Non-pigmented ciliary epithelial cell (primary cell): ENCODE measurements around the gene WDR48.
"Not testable (repeated sequence)": the region's sequence is repeated elsewhere in the genome, so short reads cannot be mapped to it uniquely, and the experiment has no call there.

Experiments used
- DNase-seq: peaks from one replicate; pipeline ENCODE4 v3.0.0-alpha.2; 2010; ENCODE audit warnings: low read depth

WDR48 gene

DNA sequence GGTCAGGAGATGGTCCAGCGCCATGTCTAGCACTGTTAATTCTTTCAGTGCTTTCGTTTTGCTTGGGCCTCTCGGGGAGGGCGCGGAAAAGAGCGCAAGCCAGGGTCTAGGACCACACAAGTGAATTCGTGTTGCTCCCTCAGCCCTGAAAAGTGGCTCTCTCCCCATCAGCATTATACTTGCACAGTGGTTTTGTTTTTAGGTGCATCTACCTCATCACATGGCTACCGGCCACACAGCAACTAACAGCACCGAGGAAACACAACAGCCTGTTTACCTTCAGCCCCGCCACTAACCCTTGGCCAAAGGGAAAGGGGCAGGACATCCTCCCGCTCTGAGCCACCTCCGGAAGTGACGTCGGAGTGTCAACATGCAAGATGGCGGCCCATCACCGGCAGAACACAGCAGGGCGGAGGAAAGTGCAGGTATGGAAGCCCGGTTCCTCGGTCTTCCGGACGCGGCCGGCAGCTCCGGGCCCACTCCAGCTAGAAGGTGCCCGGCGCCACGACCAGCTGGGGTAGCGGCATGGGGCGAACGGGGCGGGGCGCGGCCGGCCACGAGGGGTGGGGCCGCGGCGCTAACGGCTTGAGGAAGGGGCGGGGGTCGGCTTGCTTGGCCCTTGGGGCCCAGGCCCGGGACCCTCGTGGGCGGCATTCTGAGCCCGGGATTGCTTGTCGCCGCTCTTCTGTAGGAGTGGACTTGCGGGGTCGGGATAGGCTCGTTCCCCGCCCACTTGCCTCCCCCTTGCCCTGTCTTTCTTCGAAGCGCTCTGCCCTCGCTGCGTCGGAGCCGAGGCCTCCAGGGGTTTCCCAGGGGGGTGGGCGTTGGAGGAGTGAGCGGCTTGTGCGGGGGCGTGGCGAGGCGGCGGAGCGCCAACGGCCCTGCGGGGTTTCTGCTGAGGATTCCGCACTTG is at the start of gene WDR48, which contains the start of gene SCN11A:
Gene WDR48, plus strand, starts transcription at position 368 of the 913 bp plus-strand sequence. Its CDS starts 10 bp downstream, at position 378.
Gene SCN11A, minus strand, starts transcription at position 296 of the 913 bp plus-strand sequence. CDS start 101,582 bp downstream, outside the sequence.
- DNase-seq: peak; percentile 53

DNA sequence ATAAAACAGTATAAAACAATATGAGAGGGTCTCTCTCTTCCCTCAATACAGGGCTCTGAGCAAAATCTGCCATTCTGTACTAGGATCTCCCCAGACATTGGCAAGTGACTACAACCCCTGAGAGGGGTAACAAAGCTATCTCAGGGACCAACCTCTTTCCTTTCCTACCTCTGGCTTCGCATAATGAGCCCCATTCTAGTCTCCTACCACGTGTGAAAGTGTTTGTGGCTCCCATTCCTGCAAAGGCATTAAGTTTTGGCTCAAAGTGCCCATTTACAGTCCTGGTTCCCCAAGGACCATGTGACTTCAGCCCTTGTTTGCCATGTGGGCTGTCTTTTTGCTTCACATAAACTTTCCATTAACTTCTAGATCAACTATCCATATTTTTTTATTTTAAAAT is 46.5 kb upstream of the WDR48 start:
- no peak for DNase-seq

DNA sequence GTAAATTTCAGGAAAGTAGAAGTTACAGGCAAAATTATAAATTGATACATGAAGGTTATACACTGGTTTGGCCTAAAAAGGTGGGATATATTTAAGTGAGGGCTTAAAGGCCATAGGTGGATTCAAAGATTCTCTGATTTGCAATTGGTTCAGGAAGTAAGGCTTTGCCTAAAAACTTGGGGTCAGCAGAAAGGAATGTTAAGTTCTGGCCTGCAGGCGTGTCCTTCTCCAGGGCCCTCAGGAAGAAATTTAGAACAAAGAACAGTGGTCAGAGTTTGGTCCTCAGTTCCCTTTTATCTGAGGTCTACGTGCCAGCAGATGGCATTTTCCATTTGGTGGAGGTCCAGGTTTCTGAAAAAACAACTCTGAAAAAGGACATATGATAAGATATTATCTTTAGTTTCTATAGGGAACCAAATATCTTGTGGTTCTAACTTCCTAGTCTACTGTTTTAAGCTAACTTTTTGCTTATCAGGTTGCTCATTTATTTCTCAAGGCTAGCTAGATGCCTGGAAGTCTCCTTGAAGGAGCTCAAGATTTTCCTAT is 40.6 kb upstream of the WDR48 start:
- DNase-seq: no peak

GRCh38 chr3:39013289-39013688 is 38.5 kb upstream of the WDR48 start:
- DNase-seq: no peak

DNA sequence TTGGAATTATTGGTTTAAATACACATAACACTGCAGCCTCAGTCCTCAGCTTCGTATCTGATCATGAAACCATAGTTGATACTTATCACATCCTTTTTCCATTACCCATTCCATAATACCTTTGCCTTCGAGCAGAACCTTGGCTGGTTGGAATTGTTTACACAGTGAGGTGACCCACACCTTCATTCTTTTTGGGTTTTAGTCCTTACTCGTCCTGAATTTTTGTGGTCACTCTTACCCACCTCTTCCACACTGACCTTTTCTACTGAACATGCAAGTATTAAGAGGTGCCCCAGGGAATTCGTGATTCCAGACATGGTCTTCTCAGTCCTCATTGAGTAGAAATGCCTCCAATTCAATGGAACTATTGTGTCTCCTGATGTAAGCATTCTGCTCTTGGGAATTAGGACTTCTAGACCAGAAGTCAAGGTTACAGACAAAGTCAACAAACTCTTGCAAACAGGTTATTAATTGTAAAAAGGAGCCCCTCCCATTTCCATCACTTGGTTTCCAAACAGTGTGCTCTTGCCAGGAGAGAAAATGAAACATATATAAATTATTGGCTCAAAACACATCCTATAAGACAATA is 37.8 kb upstream of the WDR48 start:
- no peak for DNase-seq

DNA sequence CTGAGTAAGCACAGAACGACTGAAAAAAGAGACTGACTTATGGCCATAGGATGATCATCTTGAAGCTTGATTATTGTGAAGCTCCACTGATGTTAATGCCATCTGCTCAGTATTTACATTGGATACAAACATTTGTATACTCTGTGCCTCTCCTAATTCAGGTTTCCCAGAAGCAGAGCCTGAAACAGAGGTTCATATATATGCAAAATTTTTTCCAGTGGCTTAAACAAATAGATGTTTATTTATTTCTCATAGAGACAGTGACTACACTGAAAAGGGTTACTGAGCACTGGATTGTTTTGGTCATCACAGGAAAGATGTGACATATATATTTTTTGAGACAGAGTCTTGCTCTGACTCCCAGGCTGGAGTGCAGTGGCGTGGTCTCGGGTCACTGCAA is 36.4 kb upstream of the WDR48 start:
- no peak for DNase-seq

GRCh38 chr3:39019299-39019698 is 32.5 kb upstream of the WDR48 start:
- DNase-seq: no peak

GRCh38 chr3:39021029-39021428 is 30.8 kb upstream of the WDR48 start:
- no peak for DNase-seq

DNA sequence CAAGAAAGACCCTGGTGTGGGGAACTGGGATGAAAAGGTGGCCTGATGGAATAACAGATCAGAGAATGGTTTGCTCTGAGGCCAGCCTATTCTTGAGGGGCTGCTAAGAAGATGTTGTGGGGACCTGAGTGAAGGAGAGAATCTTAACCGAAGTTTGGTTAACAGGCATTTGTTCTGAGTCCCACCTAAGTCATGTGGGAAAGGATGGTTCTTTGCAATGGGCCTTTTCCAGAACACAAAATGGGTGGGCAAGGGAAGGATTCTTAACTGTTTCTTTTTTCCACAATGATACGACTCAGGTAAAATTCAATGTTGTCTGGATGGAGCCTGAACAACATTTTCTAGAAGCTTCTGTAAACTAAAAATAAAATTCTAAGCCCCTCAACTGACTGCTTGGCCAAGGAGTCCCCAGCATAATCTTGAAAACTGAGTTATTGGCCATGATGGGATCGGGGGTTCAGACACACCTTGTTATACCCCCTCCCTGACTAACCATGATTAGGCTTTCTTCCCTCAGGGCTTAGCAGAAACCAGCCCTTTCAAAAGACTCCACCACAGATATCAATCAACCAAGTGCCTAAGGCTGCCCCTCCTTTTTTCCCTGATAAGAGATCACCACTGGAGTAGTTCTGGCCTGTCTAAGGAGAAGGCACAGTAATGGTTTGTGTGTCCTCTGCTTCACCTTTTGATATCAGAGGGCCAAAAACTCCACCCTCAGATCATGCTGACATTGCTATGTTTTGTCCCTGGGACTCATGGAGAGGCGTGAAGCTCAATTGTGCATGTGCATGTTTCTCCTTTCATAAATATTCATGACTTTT is 30.1 kb upstream of the WDR48 start:
- no peak for DNase-seq

- DNase-seq: no peak
These were observed 29.6 kb upstream of the WDR48 start for GRCh38 chr3:39022286-39022630.

DNA sequence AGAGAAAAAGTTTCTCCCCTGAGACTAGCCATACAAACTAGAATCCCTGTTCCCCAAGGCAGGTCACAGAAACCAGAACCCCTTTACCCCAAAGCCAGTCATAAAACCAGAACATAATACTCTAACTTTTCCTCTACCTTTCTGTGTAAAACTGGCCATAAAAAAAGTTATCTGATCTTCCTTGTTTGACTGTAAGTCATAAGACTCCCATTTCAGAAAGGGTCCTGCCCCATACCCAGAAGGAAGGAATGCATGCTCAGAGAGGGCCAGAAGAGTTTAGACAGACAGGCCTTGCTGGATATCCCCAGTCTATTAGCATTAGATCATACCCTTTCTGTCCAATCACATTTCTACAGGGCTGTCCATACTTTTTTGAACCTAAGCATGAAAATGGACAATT is 27.3 kb upstream of the WDR48 start:
- DNase-seq: no peak

- no peak for DNase-seq
These were observed 26.4 kb upstream of the WDR48 start for GRCh38 chr3:39025222-39025970.

- no peak for DNase-seq
These were observed 23.3 kb upstream of the WDR48 start for GRCh38 chr3:39028546-39028945.

GRCh38 chr3:39029556-39029955 is 22.3 kb upstream of the WDR48 start:
- DNase-seq: no peak

DNA sequence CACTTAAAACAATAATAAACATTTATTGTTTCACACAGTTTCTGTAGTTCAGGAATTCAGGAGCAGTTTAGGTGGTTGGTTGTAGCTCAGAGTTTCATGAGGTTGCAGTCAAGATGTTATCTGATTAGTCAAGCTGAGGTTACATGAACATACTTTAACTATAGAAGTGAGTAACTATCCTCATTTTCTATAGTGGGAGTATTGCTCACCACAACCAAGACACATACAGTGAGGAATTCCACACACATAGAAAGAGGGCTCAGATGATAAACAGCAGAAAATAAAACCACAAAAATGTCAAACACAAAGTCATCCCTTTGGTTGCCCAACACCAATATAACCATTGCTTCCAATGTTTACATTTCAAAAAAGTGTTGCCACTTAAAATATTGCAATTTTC is 13.7 kb upstream of the WDR48 start:
- DNase-seq: peak; percentile 76

DNA sequence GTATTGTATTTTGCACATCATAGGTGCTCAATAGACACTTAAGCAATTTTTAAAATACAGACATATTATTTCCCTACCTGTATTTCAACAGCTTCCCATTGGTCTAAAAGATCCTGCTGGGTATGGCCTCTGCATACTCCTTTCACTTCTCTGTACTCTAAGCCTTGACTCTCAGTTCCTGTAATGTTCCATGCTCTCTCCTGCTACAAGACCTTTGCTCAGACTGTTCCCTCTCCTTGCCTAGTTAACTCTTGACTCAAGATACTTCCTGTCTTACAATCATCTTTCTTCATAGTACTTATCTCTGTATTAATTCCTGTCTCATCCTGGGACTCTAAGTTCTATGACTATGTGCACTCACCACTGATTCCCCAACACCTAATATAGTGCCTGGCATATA is 1.8 kb upstream of the WDR48 start:
- DNase-seq: no peak

- DNase-seq: no peak
These were observed 767 bp downstream of the WDR48 start for GRCh38 chr3:39052583-39052982.

DNA sequence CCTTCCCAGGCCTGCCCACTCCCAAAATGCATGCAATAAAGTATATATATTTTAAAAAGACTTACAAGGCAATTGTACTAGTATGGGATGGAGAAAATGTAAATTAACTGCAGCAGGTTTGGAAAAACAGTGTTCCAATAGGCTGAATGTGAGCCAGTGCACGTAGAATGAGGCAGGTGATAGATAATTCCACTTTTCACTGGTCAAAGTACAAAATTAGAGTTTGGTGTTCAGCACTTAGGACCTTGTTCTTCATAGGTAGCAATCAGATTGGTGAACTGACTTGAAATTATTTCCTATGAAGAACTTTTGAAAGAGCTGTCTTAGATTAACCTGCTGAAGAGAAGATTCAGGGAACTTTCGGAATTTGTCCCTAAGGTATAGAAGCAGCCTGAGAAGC is 1.9 kb downstream of the WDR48 start:
- DNase-seq: no peak

DNA sequence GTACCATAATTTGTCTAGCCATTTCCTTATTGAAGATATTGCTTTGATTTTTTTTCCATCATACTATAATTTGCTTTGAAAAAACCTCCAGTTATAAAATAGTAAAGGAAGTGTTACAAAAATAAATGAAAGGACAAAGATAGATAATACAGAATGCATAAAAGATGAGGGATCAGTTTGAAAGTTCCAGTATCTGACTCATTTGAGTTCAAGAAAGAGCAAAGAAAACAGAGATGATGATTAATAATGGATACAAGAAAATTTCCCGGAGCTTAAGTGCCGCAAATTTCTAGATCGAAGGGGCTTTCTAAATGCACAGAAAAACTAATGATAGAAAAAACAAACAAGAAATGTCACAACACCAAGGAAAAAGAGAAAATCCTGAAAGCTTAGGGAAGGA is 4.3 kb downstream of the WDR48 start:
- DNase-seq: no peak

DNA sequence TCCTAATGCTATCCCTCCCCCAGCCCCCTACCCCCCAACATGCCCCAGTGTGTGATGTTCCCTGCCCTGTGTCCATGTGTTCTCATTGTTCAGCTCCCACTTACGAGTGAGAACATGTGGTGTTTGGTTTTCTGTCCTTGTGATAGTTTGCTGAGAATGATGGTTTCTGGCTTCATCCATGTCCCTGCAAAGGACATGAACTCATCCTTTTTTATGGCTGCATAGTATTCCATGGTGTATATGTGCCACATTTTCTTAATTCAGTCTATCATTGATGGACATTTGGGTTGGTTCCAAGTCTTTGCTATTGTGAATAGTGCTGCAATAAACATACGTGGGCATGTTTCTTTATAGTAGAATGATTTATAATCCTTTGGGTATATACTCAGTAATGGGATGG is 9.4 kb downstream of the WDR48 start:
- DNase-seq: not testable (repeated sequence)

GRCh38 chr3:39062180-39062579 is 10.4 kb downstream of the WDR48 start:
- DNase-seq: no peak

GRCh38 chr3:39063143-39063542 is 11.3 kb downstream of the WDR48 start:
- DNase-seq: no peak
